IMR-90 (cell line): ENCODE data around the gene CCDC141. TPM values are rescaled to one million over a fixed set of nuclear protein-coding genes. Genes with fewer than 3 reads are reported as not detected.

Experiments used
- ATAC-seq: fragments of 200-7000 bp; cut with Tn5 transposase; 2 replicates; pipeline ENCODE4 v1.9.1; 2020; ENCODE audit warnings: low read depth, mild to moderate bottlenecking, moderate library complexity
- BruUV-seq: library from RNA; stranded (reverse); fragments of 400-500 nt; replicated peaks from 2 replicates; lab custom pipeline; 2021; lab: Mats Ljungman, UMichigan
- CTCF ChIA-PET: fragments of 300-600 bp; formaldehyde crosslinking; extraction: SDS; loops from one replicate; lab custom pipeline; 2021; ENCODE audit warnings: antibody characterized with exemption; lab: Yijun Ruan, JAX
- POLR2A ChIA-PET: fragments of 300-600 bp; sonication (Branson Sonifier 250); formaldehyde crosslinking; loops from one replicate; lab custom pipeline; 2022; ENCODE audit warnings: antibody characterized with exemption; ENCODE audit not compliant: unreplicated experiment; lab: Charles Lee
- DNase-seq: peaks from one replicate; pipeline ENCODE4 v3.0.0; 2013
- H2AFZ ChIP-seq: replicated peaks from 2 replicates; pipeline ENCODE3; 2013; ENCODE audit warnings: low read length, mild to moderate bottlenecking; ENCODE audit not compliant: poor library complexity
- H2AK5ac ChIP-seq: 2 replicates; pipeline ENCODE4 v1.6.1; 2013; ENCODE audit warnings: low read depth, low read length, inconsistent platforms
- H2AK9ac ChIP-seq: replicated peaks from 2 replicates; pipeline ENCODE3; 2013; ENCODE audit warnings: mild to moderate bottlenecking, low read depth, low read length, moderate library complexity; ENCODE audit not compliant: poor library complexity
- H2BK120ac ChIP-seq: 2 replicates; pipeline ENCODE4 v1.6.1; 2013; ENCODE audit warnings: low read depth, low read length, inconsistent platforms
- H2BK15ac ChIP-seq: 3 replicates; pipeline ENCODE4 v1.6.1; 2013; ENCODE audit warnings: low read depth, low read length, inconsistent platforms
- H2BK20ac ChIP-seq: 2 replicates; pipeline ENCODE4 v1.6.1; 2013; ENCODE audit warnings: low read depth, mild to moderate bottlenecking, inconsistent platforms, low read length, moderate library complexity
- H2BK5ac ChIP-seq: 2 replicates; pipeline ENCODE4 v1.6.1; 2013; ENCODE audit warnings: mild to moderate bottlenecking, low read depth, low read length, inconsistent platforms; ENCODE audit not compliant: poor library complexity, severe bottlenecking
- H3K14ac ChIP-seq: replicated peaks from 2 replicates; pipeline ENCODE4 v1.6.1; 2013; ENCODE audit warnings: low read depth, low read length, inconsistent platforms
- H3K18ac ChIP-seq: 2 replicates; pipeline ENCODE4 v1.6.1; 2013; ENCODE audit warnings: low read depth, low read length, control low read depth
- H3K23ac ChIP-seq: 2 replicates; pipeline ENCODE4 v1.6.1; 2013; ENCODE audit warnings: low read depth, low read length, inconsistent platforms
- H3K27ac ChIP-seq: 2 replicates; pipeline ENCODE4 v1.5.1; 2013; ENCODE audit warnings: mild to moderate bottlenecking, control low read depth, low read length; ENCODE audit not compliant: insufficient read depth
- H3K27me3 ChIP-seq: 2 replicates; pipeline ENCODE4 v1.6.1; 2013; ENCODE audit warnings: low read length; ENCODE audit not compliant: control insufficient read depth, insufficient read depth
- H3K36me3 ChIP-seq: 2 replicates; pipeline ENCODE4 v1.6.1; 2013; ENCODE audit warnings: low read length, mixed read lengths; ENCODE audit not compliant: control insufficient read depth, insufficient read depth
- H3K4ac ChIP-seq: 2 replicates; pipeline ENCODE4 v1.6.1; 2013; ENCODE audit warnings: low read depth, low read length, inconsistent platforms
- H3K4me1 ChIP-seq: 2 replicates; pipeline ENCODE4 v1.6.1; 2013; ENCODE audit warnings: low read length, mixed read lengths; ENCODE audit not compliant: control insufficient read depth, insufficient read depth
- H3K4me2 ChIP-seq: 2 replicates; pipeline ENCODE4 v1.6.1; 2013; ENCODE audit warnings: low read depth, mild to moderate bottlenecking, control low read depth, low read length, moderate library complexity
- H3K4me3 ChIP-seq: 2 replicates; pipeline ENCODE4 v1.5.1; 2013; ENCODE audit warnings: low read depth, mild to moderate bottlenecking, control low read depth, low read length, moderate library complexity; ENCODE audit not compliant: insufficient read depth
- H3K56ac ChIP-seq: 2 replicates; pipeline ENCODE4 v1.6.1; 2013; ENCODE audit warnings: low read length, inconsistent platforms; ENCODE audit not compliant: insufficient read depth; ENCODE audit errors: extremely low read depth
- H3K79me1 ChIP-seq, 2 experiments: 2 replicates each; pipeline ENCODE4 v1.6.1; 2013; ENCODE audit warnings: low read length in 2 of 2, inconsistent platforms in 1 of 2, low read depth in 1 of 2
- H3K9ac ChIP-seq: 2 replicates; pipeline ENCODE4 v1.6.1; 2013; ENCODE audit warnings: low read depth, low read length, control low read depth
- H3K9me1 ChIP-seq: 2 replicates; pipeline ENCODE4 v1.6.1; 2013; ENCODE audit warnings: low read length, inconsistent platforms; ENCODE audit not compliant: insufficient read depth
- H3K9me3 ChIP-seq: 2 replicates; pipeline ENCODE4 v1.6.1; 2013; ENCODE audit warnings: low read length; ENCODE audit not compliant: control insufficient read depth, insufficient read depth
- H4K20me1 ChIP-seq: 2 replicates; pipeline ENCODE4 v1.6.1; 2013; ENCODE audit warnings: low read length, inconsistent platforms; ENCODE audit not compliant: insufficient read depth
- H4K5ac ChIP-seq: 2 replicates; pipeline ENCODE4 v1.6.1; 2013; ENCODE audit warnings: mild to moderate bottlenecking, low read depth, low read length, control low read depth
- H4K8ac ChIP-seq, 2 experiments: 2 replicates each; pipeline ENCODE4 v1.6.1; 2013; ENCODE audit warnings: low read depth in 2 of 2, low read length in 2 of 2, control low read depth in 1 of 2, inconsistent platforms in 1 of 2
- H4K91ac ChIP-seq: 2 replicates; pipeline ENCODE4 v1.6.1; 2013; ENCODE audit warnings: low read depth, low read length, inconsistent platforms; ENCODE audit not compliant: insufficient read depth
- MAZ ChIP-seq: IDR thresholded peaks from 2 replicates; pipeline ENCODE4 v1.6.1; 2012; ENCODE audit warnings: low read depth, mild to moderate bottlenecking, low read length, improper control_type of control experiment, moderate library complexity, borderline replicate concordance
- POLR2A ChIP-seq: IDR thresholded peaks from 2 replicates; pipeline ENCODE4 v1.6.1; 2012; ENCODE audit warnings: mild to moderate bottlenecking, low read depth, low read length
- RFX5 ChIP-seq: IDR thresholded peaks from 2 replicates; pipeline ENCODE4 v1.8.0; 2012; ENCODE audit warnings: low read depth, mild to moderate bottlenecking, low read length, moderate library complexity
- WGBS, 2 experiments: methylation state at CpG; one replicate each; pipeline versions ENCODE4 v1.1.5 to v1.1.7; 2013; ENCODE audit warnings: missing lambda C conversion rate in 2 of 2; ENCODE audit not compliant: insufficient read length in 1 of 2; ENCODE audit errors: extremely low coverage in 2 of 2; 5-methylcytosine and 5-hydroxymethylcytosine counted together
- dilution Hi-C: fragments of 300-500 bp; cut with HindIII; formaldehyde crosslinking; loops from one replicate; pipeline ENCODE4 v1.14.3; 2018; ENCODE audit warnings: low sequenced_read_pairs; ENCODE audit not compliant: unreplicated experiment
- in situ Hi-C: fragments of 300-500 bp; cut with MboI; formaldehyde crosslinking; loops from 3 replicates; pipeline ENCODE4 v1.14.3; 2019; ENCODE audit warnings: low sequenced_read_pairs, inconsistent platforms, mixed read lengths
- intact Hi-C: fragments of 100-400 bp; cut with micrococcal nuclease; formaldehyde crosslinking; loops from 2 replicates; pipeline ENCODE4 v1.10.0; 2022
- polyA plus RNA-seq, 3 experiments: library from polyadenylated mRNA; depleted of rRNA; stranded (reverse); fragments of >200 nt; gene quantifications; 2 replicates each; pipeline ENCODE4 v1.2.3, GENCODE V29; 2012; ENCODE audit warnings: low replicate concordance in 1 of 3
- total RNA-seq: library from RNA; depleted of rRNA; stranded (reverse); fragments of >200 nt; gene quantifications from 2 replicates; pipeline ENCODE4 v1.2.3, GENCODE V29; 2012
- TF ChIP-seq, protein P1 (sequence below): conservative IDR thresholded peaks from 2 replicates; pipeline ENCODE4 v1.5.1; 2012; ENCODE audit warnings: mild to moderate bottlenecking, low read depth, low read length, improper control_type of control experiment

CCDC141 gene
- total and polyA plus RNA-seq, 2 of the 4 experiments (the other 2 are of a cell fraction), result not detected

DNA sequence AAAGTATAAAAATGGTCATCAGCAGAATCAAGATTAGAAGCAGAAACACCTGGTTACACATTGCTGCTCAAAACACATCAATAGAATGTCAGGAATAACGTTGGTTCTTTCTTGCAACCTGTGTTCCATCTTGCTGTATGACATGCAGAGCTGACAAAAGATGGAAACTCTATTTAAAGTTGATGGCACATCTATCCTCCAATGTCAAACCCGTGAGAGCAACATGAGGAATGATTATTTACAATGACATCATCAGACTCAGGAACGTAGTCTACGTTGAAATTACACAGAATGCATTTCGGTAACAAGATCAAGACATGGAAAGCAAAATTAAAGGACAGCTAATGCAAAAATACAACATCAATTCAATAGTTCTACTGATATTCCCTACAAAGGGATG is 216.6 kb downstream of the CCDC141 start:
- no peak overlapping the region for H3K14ac ChIP-seq
- H3K27me3 ChIP-seq, result peaks cover 2% of the 10 kb centered on the region
- no peak overlapping the region for H2AK5ac ChIP-seq
- no peak overlapping the region for H3K4me2 ChIP-seq
- intact Hi-C loops, result no loop called here
- dilution Hi-C loops, result no loop called here
- CTCF ChIA-PET, result no interaction called here
- in situ Hi-C loops, result no loop called here
- BruUV-seq, result no TSS peak
- H3K4me3 ChIP-seq, result no peak overlapping the region
- H3K9me3 ChIP-seq, result no peaks in the 10 kb centered on the region
- no peak overlapping the region for H2BK20ac ChIP-seq
- no peak overlapping the region for H3K4ac ChIP-seq
- no peaks in the 10 kb centered on the region for H3K4me1 ChIP-seq
- H3K56ac ChIP-seq, result no peak overlapping the region
- ATAC-seq, result no peak
- H3K27ac ChIP-seq, result no peak overlapping the region
- H2BK5ac ChIP-seq, result no peak overlapping the region
- H3K36me3 ChIP-seq, result no peaks in the 10 kb centered on the region
- no peaks in the 10 kb centered on the region for H3K79me1 ChIP-seq
- no peak overlapping the region for H2AFZ ChIP-seq
- H2BK15ac ChIP-seq, result no peak overlapping the region
- no peaks in the 10 kb centered on the region for H3K9me1 ChIP-seq
- no peak overlapping the region for H4K91ac ChIP-seq
- no peaks in the 10 kb centered on the region for H4K20me1 ChIP-seq
- no peak overlapping the region for H3K9ac ChIP-seq
- no peak overlapping the region for H2AK9ac ChIP-seq
- H3K18ac ChIP-seq, result no peak overlapping the region
- H3K23ac ChIP-seq, result no peak overlapping the region
- POLR2A ChIA-PET, result no interaction called here
- H4K5ac ChIP-seq, result no peak overlapping the region
- TF ChIP-seq POLR2A, result no peak
- no peak for TF ChIP-seq RFX5
- TF ChIP-seq MAZ, result no peak
- TF ChIP-seq, protein P1, sequence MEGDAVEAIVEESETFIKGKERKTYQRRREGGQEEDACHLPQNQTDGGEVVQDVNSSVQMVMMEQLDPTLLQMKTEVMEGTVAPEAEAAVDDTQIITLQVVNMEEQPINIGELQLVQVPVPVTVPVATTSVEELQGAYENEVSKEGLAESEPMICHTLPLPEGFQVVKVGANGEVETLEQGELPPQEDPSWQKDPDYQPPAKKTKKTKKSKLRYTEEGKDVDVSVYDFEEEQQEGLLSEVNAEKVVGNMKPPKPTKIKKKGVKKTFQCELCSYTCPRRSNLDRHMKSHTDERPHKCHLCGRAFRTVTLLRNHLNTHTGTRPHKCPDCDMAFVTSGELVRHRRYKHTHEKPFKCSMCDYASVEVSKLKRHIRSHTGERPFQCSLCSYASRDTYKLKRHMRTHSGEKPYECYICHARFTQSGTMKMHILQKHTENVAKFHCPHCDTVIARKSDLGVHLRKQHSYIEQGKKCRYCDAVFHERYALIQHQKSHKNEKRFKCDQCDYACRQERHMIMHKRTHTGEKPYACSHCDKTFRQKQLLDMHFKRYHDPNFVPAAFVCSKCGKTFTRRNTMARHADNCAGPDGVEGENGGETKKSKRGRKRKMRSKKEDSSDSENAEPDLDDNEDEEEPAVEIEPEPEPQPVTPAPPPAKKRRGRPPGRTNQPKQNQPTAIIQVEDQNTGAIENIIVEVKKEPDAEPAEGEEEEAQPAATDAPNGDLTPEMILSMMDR, result no peak
- 17% methylated on average over 1 of the region's 5 CpGs; no CpG with 5 or more reads in 1 of the 2 experiments for WGBS, 2 experiments
- DNase-seq, result no peak
- H2BK120ac ChIP-seq, result no peak overlapping the region
- H4K8ac ChIP-seq, result no peak overlapping the region
